SJCRH30 (cell line): Measurements from ENCODE around the gene KIAA1210. TPM values are rescaled to one million over a fixed set of nuclear protein-coding genes. Genes with fewer than 3 reads are reported as not detected.
A peak's percentile ranks its signal among the peaks of the same experiment; 100 is the strongest.

ENCODE experiments used
- DNase-seq, 2 experiments: peaks; one replicate each; pipeline ENCODE4 v3.0.0-alpha.2; 2015 to 2020
- H3K27ac ChIP-seq: fragments of 250-450 bp; sonication (Bioruptor Pico); 2 replicates; pipeline ENCODE4 v1.5.1; 2020; ENCODE audit warnings: mild to moderate bottlenecking, moderate library complexity
- H3K27me3 ChIP-seq: fragments of 250-450 bp; sonication (Bioruptor Pico); 2 replicates; pipeline ENCODE4 v1.5.1; 2020; ENCODE audit warnings: mild to moderate bottlenecking, moderate library complexity
- H3K36me3 ChIP-seq: fragments of 250-450 bp; sonication (Bioruptor Pico); 2 replicates; pipeline ENCODE4 v1.5.1; 2020; ENCODE audit warnings: mild to moderate bottlenecking, moderate library complexity
- H3K4me1 ChIP-seq: fragments of 250-450 bp; sonication (Bioruptor Pico); 2 replicates; pipeline ENCODE4 v1.5.1; 2020; ENCODE audit warnings: mild to moderate bottlenecking, moderate library complexity
- H3K4me3 ChIP-seq: fragments of 250-450 bp; sonication (Bioruptor Pico); 2 replicates; pipeline ENCODE4 v1.5.1; 2020; ENCODE audit warnings: mild to moderate bottlenecking, moderate library complexity
- H3K9me3 ChIP-seq: fragments of 250-450 bp; sonication (Bioruptor Pico); replicated peaks from 2 replicates; pipeline ENCODE4 v1.5.1; 2020; ENCODE audit warnings: mild to moderate bottlenecking, moderate library complexity
- total RNA-seq: library from RNA; depleted of rRNA; stranded (reverse); fragments of >200 nt; shearing (Covaris generic); gene quantifications from 2 replicates; pipeline ENCODE4 v1.2.3, GENCODE V29; 2014; rRNA removed

Gene KIAA1210
- total RNA-seq: not detected in 2 replicates

- no peak for DNase-seq
- Histone ChIP-seq H3K36me3 (no peaks in the 10 kb centered on the region), H3K9me3 (no peaks in the 10 kb centered on the region), H3K4me1 (no peaks in the 10 kb centered on the region), H3K27me3 (peaks cover 25% of the 10 kb centered on the region), H3K27ac (no peak within 1 kb of the TSS), H3K4me3 (no peak within 1 kb of the TSS)
Measured at GRCh38 chrX:119127650-119128049, at the start of gene KIAA1210. Gene KIAA1210, minus strand, starts transcription at chrX:119127812. Its CDS starts 4,170 bp downstream, at chrX:119123642.

- H3K36me3 ChIP-seq: no peaks in the 10 kb centered on the region
- no peak overlapping the region for H3K4me3 ChIP-seq
- no peaks in the 10 kb centered on the region for H3K4me1 ChIP-seq
- DNase-seq: no peak
- H3K27me3 ChIP-seq: no peaks in the 10 kb centered on the region; the same call in 1 of the 2 replicates
- H3K27ac ChIP-seq: no peak overlapping the region
- H3K9me3 ChIP-seq: no peaks in the 10 kb centered on the region
Measured at GRCh38 chrX:119177278-119177677, 49.7 kb upstream of the KIAA1210 start.

GRCh38 chrX:119174900-119175299 lies 47.3 kb upstream of the KIAA1210 start:
- Histone ChIP-seq H3K9me3 (no peaks in the 10 kb centered on the region), H3K27ac (no peak overlapping the region), H3K4me3 (no peak overlapping the region), H3K27me3 (peaks cover 4% of the 10 kb centered on the region; the same call in 1 of the 2 replicates), H3K4me1 (no peaks in the 10 kb centered on the region), H3K36me3 (no peaks in the 10 kb centered on the region)
- no peak for DNase-seq

- Histone ChIP-seq H3K4me3 (no peak overlapping the region), H3K9me3 (no peaks in the 10 kb centered on the region), H3K27ac (no peak overlapping the region), H3K4me1 (no peaks in the 10 kb centered on the region), H3K36me3 (no peaks in the 10 kb centered on the region), H3K27me3 (peaks cover 17% of the 10 kb centered on the region)
- no peak for DNase-seq
Measured at GRCh38 chrX:119168104-119168503, 40.5 kb upstream of the KIAA1210 start.

GRCh38 chrX:119158226-119158625 lies 30.6 kb upstream of the KIAA1210 start:
- H3K36me3 ChIP-seq: no peaks in the 10 kb centered on the region
- H3K4me1 ChIP-seq: no peaks in the 10 kb centered on the region
- no peak overlapping the region for H3K27ac ChIP-seq
- peaks cover 13% of the 10 kb centered on the region; the same call in 1 of the 2 replicates for H3K27me3 ChIP-seq
- no peak for DNase-seq
- no peak overlapping the region for H3K4me3 ChIP-seq
- no peaks in the 10 kb centered on the region for H3K9me3 ChIP-seq

- no peaks in the 10 kb centered on the region for H3K9me3 ChIP-seq
- H3K27ac ChIP-seq: no peak overlapping the region
- peaks cover 13% of the 10 kb centered on the region; the same call in 1 of the 2 replicates for H3K27me3 ChIP-seq
- H3K4me1 ChIP-seq: no peaks in the 10 kb centered on the region
- no peak for DNase-seq
- H3K4me3 ChIP-seq: no peak overlapping the region
- H3K36me3 ChIP-seq: no peaks in the 10 kb centered on the region
Measured at GRCh38 chrX:119156241-119156640, 28.6 kb upstream of the KIAA1210 start.

- DNase-seq: no peak
Measured at GRCh38 chrX:119155416-119156035, 27.9 kb upstream of the KIAA1210 start.

GRCh38 chrX:119151051-119151380 lies 23.4 kb upstream of the KIAA1210 start:
- no peaks in the 10 kb centered on the region for H3K36me3 ChIP-seq
- peaks cover 13% of the 10 kb centered on the region; the same call in 1 of the 2 replicates for H3K27me3 ChIP-seq
- no peak overlapping the region for H3K4me3 ChIP-seq
- DNase-seq: no peak
- no peaks in the 10 kb centered on the region for H3K4me1 ChIP-seq
- no peaks in the 10 kb centered on the region for H3K9me3 ChIP-seq
- no peak overlapping the region for H3K27ac ChIP-seq

More at GRCh38 chrX:119155416-119156035, 27.9 kb upstream of the KIAA1210 start:
- H3K27ac ChIP-seq: no peak overlapping the region
- H3K9me3 ChIP-seq: no peaks in the 10 kb centered on the region
- no peak overlapping the region for H3K4me3 ChIP-seq
- peaks cover 13% of the 10 kb centered on the region; the same call in 1 of the 2 replicates for H3K27me3 ChIP-seq
- no peaks in the 10 kb centered on the region for H3K4me1 ChIP-seq
- H3K36me3 ChIP-seq: no peaks in the 10 kb centered on the region

- DNase-seq: no peak
- Histone ChIP-seq H3K9me3 (no peaks in the 10 kb centered on the region), H3K27ac (no peak overlapping the region), H3K4me1 (no peaks in the 10 kb centered on the region), H3K27me3 (peaks cover 13% of the 10 kb centered on the region; the same call in 1 of the 2 replicates), H3K36me3 (no peaks in the 10 kb centered on the region), H3K4me3 (no peak overlapping the region)
Measured at GRCh38 chrX:119150163-119151050, 22.8 kb upstream of the KIAA1210 start.

GRCh38 chrX:119147486-119147885 lies 19.9 kb upstream of the KIAA1210 start:
- no peaks in the 10 kb centered on the region for H3K27me3 ChIP-seq
- H3K9me3 ChIP-seq: no peaks in the 10 kb centered on the region
- H3K4me1 ChIP-seq: no peaks in the 10 kb centered on the region
- H3K4me3 ChIP-seq: no peak overlapping the region
- no peaks in the 10 kb centered on the region for H3K36me3 ChIP-seq
- DNase-seq: no peak
- no peak overlapping the region for H3K27ac ChIP-seq

- H3K36me3 ChIP-seq: no peaks in the 10 kb centered on the region
- H3K9me3 ChIP-seq: no peaks in the 10 kb centered on the region
- DNase-seq: peak; percentile 21 to 42
- H3K27ac ChIP-seq: no peak overlapping the region
- H3K4me1 ChIP-seq: no peaks in the 10 kb centered on the region
- H3K4me3 ChIP-seq: no peak overlapping the region
- H3K27me3 ChIP-seq: no peaks in the 10 kb centered on the region
Measured at GRCh38 chrX:119145241-119145653, 17.6 kb upstream of the KIAA1210 start.

GRCh38 chrX:119134466-119134865 lies 6.9 kb upstream of the KIAA1210 start:
- H3K27ac ChIP-seq: no peak overlapping the region
- no peaks in the 10 kb centered on the region for H3K9me3 ChIP-seq
- H3K4me3 ChIP-seq: no peak overlapping the region
- H3K4me1 ChIP-seq: no peaks in the 10 kb centered on the region
- peaks cover 23% of the 10 kb centered on the region for H3K27me3 ChIP-seq
- H3K36me3 ChIP-seq: no peaks in the 10 kb centered on the region
- no peak for DNase-seq

- Histone ChIP-seq H3K4me3 (no peak overlapping the region), H3K36me3 (no peaks in the 10 kb centered on the region), H3K27ac (no peak overlapping the region), H3K4me1 (no peaks in the 10 kb centered on the region), H3K27me3 (peaks cover 25% of the 10 kb centered on the region), H3K9me3 (no peaks in the 10 kb centered on the region)
- no peak for DNase-seq
Measured at GRCh38 chrX:119132961-119133360, 5.3 kb upstream of the KIAA1210 start.

- H3K36me3 ChIP-seq: no peaks in the 10 kb centered on the region
- no peak overlapping the region for H3K4me3 ChIP-seq
- peaks cover 31% of the 10 kb centered on the region for H3K27me3 ChIP-seq
- H3K27ac ChIP-seq: no peak overlapping the region
- H3K9me3 ChIP-seq: no peaks in the 10 kb centered on the region
- no peaks in the 10 kb centered on the region for H3K4me1 ChIP-seq
- DNase-seq: no peak
Measured at GRCh38 chrX:119132316-119132715, 4.7 kb upstream of the KIAA1210 start.

GRCh38 chrX:119130911-119131310 lies 3.3 kb upstream of the KIAA1210 start:
- Histone ChIP-seq H3K27me3 (peaks cover 29% of the 10 kb centered on the region), H3K4me3 (no peak overlapping the region), H3K36me3 (no peaks in the 10 kb centered on the region), H3K4me1 (no peaks in the 10 kb centered on the region), H3K9me3 (no peaks in the 10 kb centered on the region), H3K27ac (no peak overlapping the region)
- DNase-seq: no peak
